C4-2B (cell line): ENCODE measurements around the gene TTC9.

Experiments
- H3K27ac ChIP-seq: fragments of 450-650 bp; 2 replicates; pipeline ENCODE4 v1.5.1; 2017
- CTCF ChIP-seq: fragments of 450-650 bp; conservative IDR thresholded peaks from 2 replicates; pipeline ENCODE4 v1.5.1; 2017; ENCODE audit warnings: mild to moderate bottlenecking
- ZFX ChIP-seq: fragments of 450-650 bp; IDR thresholded peaks from 2 replicates; pipeline ENCODE4 v1.6.1; 2017

The TTC9 gene

GRCh38 chr14:70641548-70642302 is at the start of gene TTC9:
TSS of gene TTC9 (plus strand) at chr14:70641916. CDS start at chr14:70642130, 214 bp downstream.
- H3K27ac ChIP-seq, result no peak within 1 kb of the TSS
- TF ChIP-seq CTCF (no peak), ZFX (no peak)

DNA sequence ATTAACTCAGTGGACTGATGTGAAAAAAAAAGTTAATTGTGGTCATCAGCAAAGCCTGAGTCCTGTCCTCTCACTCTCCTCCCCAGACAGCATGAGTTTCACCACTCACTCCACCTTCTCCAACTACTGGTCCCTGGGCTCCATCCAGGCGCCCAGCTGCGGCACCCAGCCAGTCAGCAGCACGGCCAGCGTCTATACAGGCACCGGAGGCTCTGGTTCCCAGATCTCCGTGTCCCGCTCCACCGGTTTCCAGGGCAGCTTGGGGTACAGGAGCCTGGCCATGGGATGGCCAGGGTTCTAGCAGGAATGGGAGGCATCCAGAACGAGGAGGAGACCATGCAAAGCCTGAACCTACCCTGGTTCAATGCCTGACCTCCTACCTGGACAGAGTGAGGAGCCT is 47.3 kb upstream of the TTC9 start:
- no peak for TF ChIP-seq ZFX
- TF ChIP-seq CTCF, result no peak
- H3K27ac ChIP-seq, result no peak overlapping the region

- TF ChIP-seq ZFX (no peak), CTCF (no peak)
- no peak overlapping the region for H3K27ac ChIP-seq
These were observed 46.1 kb upstream of the TTC9 start for GRCh38 chr14:70595443-70596185.

GRCh38 chr14:70597731-70598130 is 44.0 kb upstream of the TTC9 start:
- TF ChIP-seq CTCF (no peak), ZFX (no peak)

DNA sequence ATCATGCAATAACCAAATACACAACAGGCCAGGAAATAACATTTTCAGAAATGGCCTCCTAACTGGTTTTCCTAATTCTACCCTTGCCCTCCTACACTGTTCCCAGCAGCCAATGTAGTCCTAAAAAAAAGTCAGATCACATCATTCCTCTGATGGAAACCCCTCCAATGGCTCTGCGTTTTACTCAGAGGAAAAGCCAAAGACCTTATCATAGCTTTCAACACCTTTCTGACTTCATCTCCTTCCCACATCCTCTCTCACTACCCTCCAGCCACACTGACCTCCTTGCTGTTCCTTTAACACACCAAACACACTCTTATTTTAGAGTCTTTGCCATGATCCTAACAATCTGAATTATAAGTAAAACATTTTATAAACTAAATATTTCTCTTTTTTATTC is 42.4 kb upstream of the TTC9 start:
- TF ChIP-seq CTCF, result no peak
- TF ChIP-seq ZFX, result no peak

More at GRCh38 chr14:70597731-70598130, 44.0 kb upstream of the TTC9 start:
- no peak overlapping the region for H3K27ac ChIP-seq

GRCh38 chr14:70600382-70601157 is 41.1 kb upstream of the TTC9 start, which contains the start of gene MED6:
TSS of gene MED6 (minus strand) at chr14:70600655. CDS start at chr14:70600637, 18 bp downstream.
- TF ChIP-seq ZFX (no peak), CTCF (no peak)
- H3K27ac ChIP-seq, result peak within 1 kb of the TSS; percentile 67

More for the DNA sequence above, 42.4 kb upstream of the TTC9 start:
- no peak overlapping the region for H3K27ac ChIP-seq
